RWPE2 (cell line): ENCODE measurements around the gene TRPM2.

ENCODE experiments used
- ATAC-seq: fragments of 200-7000 bp; cut with Tn5 transposase; 3 replicates; pipeline ENCODE4 v1.9.1; 2021; ENCODE audit warnings: low read depth
- DNase-seq: peaks from one replicate; pipeline ENCODE4 v3.0.0-alpha.2; 2020; ENCODE audit warnings: low spot score
- H3K27ac ChIP-seq: fragments of 450-650 bp; 2 replicates; pipeline ENCODE4 v1.5.1; 2017; ENCODE audit warnings: mild to moderate bottlenecking; ENCODE audit not compliant: poor library complexity, severe bottlenecking
- H3K27me3 ChIP-seq: fragments of 250-450 bp; sonication (Bioruptor Pico); 2 replicates; pipeline ENCODE4 v1.5.1; 2021; ENCODE audit warnings: mild to moderate bottlenecking, moderate library complexity; ENCODE audit not compliant: insufficient read depth, poor library complexity, severe bottlenecking
- H3K36me3 ChIP-seq: fragments of 250-450 bp; sonication (Bioruptor Pico); 2 replicates; pipeline ENCODE4 v1.5.1; 2020; ENCODE audit warnings: low read depth, mild to moderate bottlenecking, moderate library complexity
- H3K4me1 ChIP-seq: fragments of 250-450 bp; sonication (Bioruptor Pico); 2 replicates; pipeline ENCODE4 v1.5.1; 2021; ENCODE audit warnings: mild to moderate bottlenecking, moderate library complexity; ENCODE audit not compliant: insufficient read depth, poor library complexity, severe bottlenecking
- H3K4me3 ChIP-seq: fragments of 250-450 bp; sonication (Bioruptor Pico); 2 replicates; pipeline ENCODE4 v1.5.1; 2021; ENCODE audit warnings: mild to moderate bottlenecking, moderate library complexity; ENCODE audit not compliant: severe bottlenecking
- H3K9me3 ChIP-seq: fragments of 250-450 bp; sonication (Bioruptor Pico); 2 replicates; pipeline ENCODE4 v1.5.1; 2021; ENCODE audit warnings: mild to moderate bottlenecking, moderate library complexity; ENCODE audit not compliant: severe bottlenecking
- CTCF ChIP-seq: fragments of 450-650 bp; IDR thresholded peaks from one replicate; pipeline ENCODE4 v1.5.1; 2017; ENCODE audit warnings: mild to moderate bottlenecking, moderate library complexity; ENCODE audit not compliant: poor library complexity, severe bottlenecking

The TRPM2 gene

GRCh38 chr21:44408226-44408625, 54.8 kb downstream of the TRPM2 start:
- Histone ChIP-seq H3K36me3 (no peaks in the 10 kb centered on the region), H3K9me3 (peaks cover 3% of the 10 kb centered on the region), H3K27me3 (no peaks in the 10 kb centered on the region), H3K4me1 (no peaks in the 10 kb centered on the region), H3K4me3 (no peak overlapping the region), H3K27ac (no peak overlapping the region)
- no peak for TF ChIP-seq CTCF
- no peak for ATAC-seq
- DNase-seq, result no peak

DNA sequence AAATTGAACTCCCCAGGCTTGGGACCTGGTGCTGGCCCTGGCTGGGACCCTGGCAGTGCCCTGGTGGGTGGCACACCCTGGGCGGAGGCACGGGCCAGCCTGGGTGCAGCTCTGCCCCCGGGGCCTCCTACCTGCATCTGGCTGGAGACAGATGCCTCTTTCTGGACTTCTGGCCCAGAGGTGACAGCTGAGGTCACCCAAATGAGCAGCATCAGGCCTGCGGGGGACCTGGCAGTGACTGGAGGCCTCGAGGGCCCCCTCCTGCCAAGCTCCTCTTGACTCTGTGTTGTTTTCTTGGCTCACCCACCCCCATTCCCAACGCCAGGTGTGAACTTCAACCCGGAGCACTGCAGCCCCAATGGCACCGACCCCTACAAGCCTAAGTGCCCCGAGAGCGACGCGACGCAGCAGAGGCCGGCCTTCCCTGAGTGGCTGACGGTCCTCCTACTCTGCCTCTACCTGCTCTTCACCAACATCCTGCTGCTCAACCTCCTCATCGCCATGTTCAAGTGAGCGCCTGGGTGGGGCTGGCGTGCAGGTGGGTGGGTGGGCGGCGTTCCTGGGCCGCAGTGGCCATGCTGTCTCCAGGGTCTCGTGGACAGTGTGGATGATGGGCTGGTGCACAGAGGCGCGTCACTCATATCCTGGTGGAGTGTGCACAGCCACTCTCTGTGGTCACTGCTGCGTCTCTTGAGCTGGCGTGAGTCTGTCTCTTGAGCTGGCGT, 60.3 kb downstream of the TRPM2 start:
- no peak for TF ChIP-seq CTCF
- no peak for DNase-seq
- Histone ChIP-seq H3K27me3 (peaks cover 10% of the 10 kb centered on the region), H3K27ac (no peak overlapping the region), H3K4me3 (no peak overlapping the region), H3K4me1 (no peaks in the 10 kb centered on the region), H3K36me3 (no peaks in the 10 kb centered on the region), H3K9me3 (no peaks in the 10 kb centered on the region)
- no peak for ATAC-seq

GRCh38 chr21:44414291-44415072, 61.1 kb downstream of the TRPM2 start:
- no peak for ATAC-seq
- Histone ChIP-seq H3K9me3 (no peaks in the 10 kb centered on the region), H3K27me3 (peaks cover 10% of the 10 kb centered on the region), H3K36me3 (no peaks in the 10 kb centered on the region), H3K4me3 (no peak overlapping the region), H3K4me1 (no peaks in the 10 kb centered on the region), H3K27ac (no peak overlapping the region)
- DNase-seq, result no peak
- no peak for TF ChIP-seq CTCF

DNA sequence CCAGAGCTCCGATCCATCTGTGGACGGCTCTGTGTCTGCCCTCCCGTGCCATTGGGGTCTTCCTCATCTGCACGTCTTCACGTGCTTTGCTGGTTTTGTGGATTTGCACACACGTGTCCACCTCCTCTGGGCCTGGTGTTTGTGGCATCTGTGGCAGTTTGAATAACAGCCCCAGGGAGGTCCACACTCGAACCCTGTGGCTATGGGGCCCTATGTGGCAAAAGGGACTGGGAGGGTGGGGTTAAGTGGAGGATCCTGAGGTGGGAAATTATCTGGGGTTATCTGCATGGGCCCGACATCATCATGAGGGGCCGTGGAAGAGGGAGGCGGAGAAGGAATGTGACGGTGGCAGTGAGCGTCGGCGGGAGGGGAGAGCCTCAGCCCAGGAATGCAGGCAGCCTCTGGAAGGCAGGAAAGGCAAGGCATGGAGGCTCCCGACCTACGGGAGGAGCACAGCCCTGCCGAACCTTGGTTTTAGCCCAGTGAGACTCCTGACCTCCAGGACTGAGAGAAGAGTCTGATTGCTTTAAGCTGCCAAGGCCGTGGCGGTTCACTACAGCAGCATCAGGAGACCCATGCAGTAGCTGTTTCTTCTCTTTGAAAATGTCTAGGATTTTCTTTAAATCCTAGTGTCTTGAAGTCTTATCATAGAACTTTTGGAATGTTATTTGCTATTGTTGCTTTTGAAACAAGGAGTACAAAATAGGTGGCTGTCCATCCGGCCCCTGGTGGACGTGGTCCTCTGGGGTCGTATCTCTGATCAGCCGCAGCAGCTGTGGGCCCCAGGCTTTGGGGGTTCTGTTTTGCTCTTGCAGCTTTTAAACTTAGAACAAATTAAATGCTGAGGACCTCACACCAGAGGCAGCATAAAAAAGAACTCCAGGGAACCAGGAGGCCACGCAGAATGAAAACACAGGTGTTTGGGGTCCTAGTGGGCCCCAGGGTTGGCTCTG, 61.9 kb downstream of the TRPM2 start:
- Histone ChIP-seq H3K9me3 (no peaks in the 10 kb centered on the region), H3K4me1 (no peaks in the 10 kb centered on the region), H3K36me3 (no peaks in the 10 kb centered on the region), H3K4me3 (no peak overlapping the region), H3K27me3 (peaks cover 10% of the 10 kb centered on the region), H3K27ac (no peak overlapping the region)
- DNase-seq (no peak), ATAC-seq (no peak)
- no peak for TF ChIP-seq CTCF
